ENCODE data around the gene DOCK8.

DOCK8 gene

GRCh38 chr9:270657-271237 lies 56.1 kb downstream of the DOCK8 start:
- peak in 1 of 5 donors; percentile 28 for DNase-seq

GRCh38 chr9:272251-273213 lies 57.9 kb downstream of the DOCK8 start:
- DNase-seq: peak; percentile 56 to 95 (median 64)

- peak in 1 of 5 donors; percentile 43 for DNase-seq
These were observed 59.7 kb downstream of the DOCK8 start for GRCh38 chr9:274406-274805.

GRCh38 chr9:277601-278295 lies 63.1 kb downstream of the DOCK8 start:
- peak in 1 of 5 donors; percentile 76 for DNase-seq

- peak in 1 of 5 donors; percentile 87 for DNase-seq
These were observed 64.0 kb downstream of the DOCK8 start for GRCh38 chr9:278651-279050.

- peak in 1 of 5 donors; percentile 43 for DNase-seq
These were observed 65.0 kb downstream of the DOCK8 start for GRCh38 chr9:279674-280073.

- DNase-seq: peak in 1 of 5 donors; percentile 54
These were observed 67.3 kb downstream of the DOCK8 start for GRCh38 chr9:281741-282645.

- no peak for DNase-seq
These were observed 71.5 kb downstream of the DOCK8 start for GRCh38 chr9:286071-286740.

- no peak for DNase-seq
These were observed 74.5 kb downstream of the DOCK8 start for GRCh38 chr9:289121-289520.

- no peak for DNase-seq
These were observed 78.2 kb downstream of the DOCK8 start for GRCh38 chr9:292915-293314.

GRCh38 chr9:295576-295975 lies 80.9 kb downstream of the DOCK8 start:
- no peak for DNase-seq

GRCh38 chr9:296411-296810 lies 81.7 kb downstream of the DOCK8 start:
- DNase-seq: no peak

GRCh38 chr9:297104-297972 lies 82.7 kb downstream of the DOCK8 start:
- peak in 1 of 5 donors; percentile 46 for DNase-seq

- DNase-seq: no peak
These were observed 88.8 kb downstream of the DOCK8 start for GRCh38 chr9:303502-303901.

GRCh38 chr9:304106-304505 lies 89.4 kb downstream of the DOCK8 start:
- DNase-seq: no peak

- DNase-seq: peak in 1 of 5 donors; percentile 23
These were observed 90.0 kb downstream of the DOCK8 start for GRCh38 chr9:304519-305185.

GRCh38 chr9:306907-307306 lies 92.2 kb downstream of the DOCK8 start:
- peak; percentile 16 to 61 (median 36) for DNase-seq

- no peak for DNase-seq
These were observed 97.2 kb downstream of the DOCK8 start for GRCh38 chr9:311841-312240.

- no peak for DNase-seq
These were observed 98.1 kb downstream of the DOCK8 start for GRCh38 chr9:312596-313320.
